ENCODE data around the gene IFT88. TPM values are rescaled to one million over a fixed set of nuclear protein-coding genes. Genes with fewer than 3 reads are reported as not detected.

The IFT88 gene
- total and polyA plus RNA-seq, 2 of the 4 experiments (the other 2 are of a cell fraction), result 5.5 to 8.6 TPM

GRCh38 chr13:20701461-20701860 is 134.5 kb downstream of the IFT88 start:
- no peak overlapping the region for H3K4me3 ChIP-seq (ENCODE audit: insufficient read depth, low read depth, low read length)
- H3K9ac ChIP-seq (ENCODE audit: low read depth, low read length), result no peak overlapping the region
- H3K79me1 ChIP-seq (ENCODE audit: low read depth in 1 of 2, low read length in 2 of 2), result 0 out of 4 replicates have a peak, but pooled peaks cover 0 to 5% of the 10 kb centered on the region in 2 experiments
- no peak overlapping the region for H3K27ac ChIP-seq (ENCODE audit: insufficient read depth, low read length)
- no TSS peak for BruUV-seq (replicated peaks)
- DNase-seq, result no peak
- no peak overlapping the region for H3K4ac ChIP-seq (ENCODE audit: low read depth, low read length)
- no peak overlapping the region for H4K5ac ChIP-seq (ENCODE audit: low read depth, low read length)
- H3K36me3 ChIP-seq (ENCODE audit: control insufficient read depth, insufficient read depth, low read length), result no peaks in the 10 kb centered on the region
- ChIA-PET POLR2A (ENCODE audit: unreplicated experiment) (no interaction called here), CTCF (interaction anchor here (1.7 kb wide), 1 partner anchor 12 kb away, joined by 4 read pairs; no protein-coding TSS in a partner anchor)
- H4K20me1 ChIP-seq (ENCODE audit: insufficient read depth, low read length), result no peaks in the 10 kb centered on the region
- no peak overlapping the region for H2AFZ ChIP-seq (replicated peaks; ENCODE audit: low read length, poor library complexity)
- H2AK5ac ChIP-seq (ENCODE audit: low read depth, low read length), result no peak overlapping the region
- H2BK20ac ChIP-seq (ENCODE audit: low read depth, low read length), result no peak overlapping the region
- no peak overlapping the region for H2BK120ac ChIP-seq (ENCODE audit: low read depth, low read length)
- H2BK5ac ChIP-seq (ENCODE audit: low read depth, low read length, poor library complexity, severe bottlenecking), result no peak overlapping the region
- H3K27me3 ChIP-seq (ENCODE audit: control insufficient read depth, insufficient read depth, low read length), result peaks cover 4% of the 10 kb centered on the region
- no peak overlapping the region for H3K14ac ChIP-seq (replicated peaks; ENCODE audit: low read depth, low read length)
- in situ Hi-C loops (cut with MboI; ENCODE audit: low sequenced_read_pairs), result loop anchor here (10.0 to 25.0 kb wide), 2 partner anchors 197 to 514 kb away; partner anchors contain the start of gene GJB2
- dilution Hi-C loops (cut with HindIII; ENCODE audit: low sequenced_read_pairs, unreplicated experiment), result no loop called here
- H4K8ac ChIP-seq (ENCODE audit: low read depth in 2 of 2, low read length in 2 of 2), result no peak overlapping the region
- H3K4me1 ChIP-seq (ENCODE audit: control insufficient read depth, insufficient read depth, low read length), result peaks cover 4% of the 10 kb centered on the region; the same call in 1 of the 2 replicates
- H3K9me1 ChIP-seq (ENCODE audit: insufficient read depth, low read length), result peaks cover 7% of the 10 kb centered on the region; the same call in 1 of the 2 replicates
- no peak overlapping the region for H3K23ac ChIP-seq (ENCODE audit: low read depth, low read length)
- WGBS, 2 experiments (ENCODE audit: extremely low coverage in 2 of 2, insufficient read length in 1 of 2), result no CpG with 5 or more reads among the region's 3 CpGs
- TF ChIP-seq ELK1 (IDR thresholded peaks at IDR 0.05; ENCODE audit: borderline replicate concordance, low read depth, low read length) (no peak), BHLHE40 (IDR thresholded peaks at IDR 0.05; ENCODE audit: low read depth, low read length) (no peak), RAD21 (IDR thresholded peaks at IDR 0.05; ENCODE audit: low read length) (no peak)
- no peak overlapping the region for H2AK9ac ChIP-seq (replicated peaks; ENCODE audit: low read depth, low read length, poor library complexity)
- no peak for ATAC-seq (ENCODE audit: low read depth)
- no peaks in the 10 kb centered on the region for H3K9me3 ChIP-seq (ENCODE audit: control insufficient read depth, insufficient read depth, low read length)
- no peak overlapping the region for H4K91ac ChIP-seq (ENCODE audit: insufficient read depth, low read depth, low read length)
- no peak overlapping the region for H2BK15ac ChIP-seq (ENCODE audit: low read depth, low read length)
- H3K18ac ChIP-seq (ENCODE audit: low read depth, low read length), result no peak overlapping the region
- intact Hi-C loops (cut with micrococcal nuclease), result loop anchor here (5.0 kb wide), 2 partner anchors 89 to 519 kb away; no protein-coding TSS in a partner anchor
- no peak overlapping the region for H3K4me2 ChIP-seq (ENCODE audit: low read depth, low read length)
- H3K56ac ChIP-seq (ENCODE audit: extremely low read depth, insufficient read depth, low read length), result no peak overlapping the region

Data from IMR-90 (cell line).